Left kidney (tissue), 8 donors: ENCODE results near the gene ADAMTSL3. TPM values are rescaled to one million over a fixed set of nuclear protein-coding genes. Genes with fewer than 3 reads are reported as not detected.

Experiments
- DNase-seq: peaks from one replicate; pipeline ENCODE4 v3.0.0-alpha.2; 2013
- long read RNA-seq, 8 donors: transcript quantifications; one replicate each; lab custom pipeline, GENCODE V29; 2026
- polyA plus RNA-seq: library from polyadenylated mRNA; unstranded; fragments of 120-200 nt; gene quantifications from one replicate; pipeline ENCODE4 v1.2.1, GENCODE V29; 2013; ENCODE audit not compliant: insufficient read length

The ADAMTSL3 gene
- polyA plus RNA-seq = 2.8 TPM
- long read RNA-seq, donor 1, full-length matches to known transcripts = 1 of 1 reads
- long read RNA-seq, donor 1, partial matches to known transcripts = 0 of 1 reads
- long read RNA-seq, donor 1, other reads (novel, unspliced or antisense) = 0 of 1 reads
- long read RNA-seq, donor 2 = 0 reads
- long read RNA-seq, donor 3 = 0 reads
- long read RNA-seq, donor 4 = 0 reads
- long read RNA-seq, donor 5 = 0 reads
- long read RNA-seq, donor 6 = 0 reads
- long read RNA-seq, donor 7 = 0 reads
- long read RNA-seq, donor 8 = 0 reads

DNA sequence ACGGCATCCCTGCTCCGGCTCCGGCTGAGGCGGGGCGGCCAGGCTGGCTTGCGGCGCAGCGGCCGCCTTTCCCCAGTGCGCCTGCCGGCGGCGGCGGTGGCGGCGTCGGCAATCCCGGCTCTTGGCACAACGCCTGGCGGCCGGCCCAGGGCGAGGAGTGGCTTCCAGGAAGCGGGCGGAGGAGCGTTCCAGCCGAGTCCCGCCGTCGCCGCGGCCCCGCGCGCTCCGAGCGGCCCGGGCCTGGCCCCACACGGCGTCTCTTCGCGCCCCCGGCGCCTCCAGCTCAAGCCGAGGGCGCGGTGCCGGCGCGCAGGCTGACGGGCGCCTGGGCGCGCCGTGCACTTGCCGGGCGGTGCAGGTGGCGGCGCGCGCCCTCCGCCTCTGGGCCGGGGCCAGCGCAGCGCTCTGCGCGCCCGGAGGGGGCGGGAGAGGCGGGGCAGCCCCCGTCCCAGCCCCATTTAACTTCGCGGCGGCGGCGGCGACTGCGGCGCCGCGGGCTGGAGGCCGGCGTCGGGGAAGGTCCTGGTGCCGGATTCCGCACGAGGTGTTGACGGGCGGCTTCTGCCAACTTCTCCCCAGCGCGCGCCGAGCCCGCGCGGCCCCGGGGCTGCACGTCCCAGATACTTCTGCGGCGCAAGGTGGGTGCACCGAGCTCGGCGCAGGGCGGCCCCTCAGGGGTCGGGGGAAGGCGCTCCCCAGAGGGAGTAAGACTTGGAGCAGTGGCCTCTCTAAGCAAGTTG lies at the start of gene ADAMTSL3:
Gene ADAMTSL3 (plus strand): TSS at position 485 of the 740 bp plus-strand sequence. CDS start 1,639 bp downstream, outside the sequence.
- DNase-seq = peak; percentile 46

DNA sequence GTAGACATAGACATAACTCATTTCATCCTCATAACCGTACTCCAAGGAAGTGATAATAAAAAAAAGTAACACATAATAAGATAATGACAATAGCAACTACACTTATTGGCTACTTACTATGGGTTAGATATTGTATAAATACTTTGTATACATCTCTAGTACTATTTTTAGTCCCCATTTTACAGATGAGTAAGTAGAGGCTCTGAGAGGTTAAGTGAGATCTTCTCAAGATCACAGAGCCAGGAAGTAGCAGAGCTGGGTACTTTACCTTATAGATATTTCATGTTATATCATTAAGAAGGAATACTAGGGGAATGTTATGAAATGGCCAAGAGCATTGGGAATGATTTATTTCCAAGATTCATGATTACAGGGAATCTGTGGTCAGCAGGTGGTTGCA lies 49.4 kb upstream of the ADAMTSL3 start:
- no peak for DNase-seq

DNA sequence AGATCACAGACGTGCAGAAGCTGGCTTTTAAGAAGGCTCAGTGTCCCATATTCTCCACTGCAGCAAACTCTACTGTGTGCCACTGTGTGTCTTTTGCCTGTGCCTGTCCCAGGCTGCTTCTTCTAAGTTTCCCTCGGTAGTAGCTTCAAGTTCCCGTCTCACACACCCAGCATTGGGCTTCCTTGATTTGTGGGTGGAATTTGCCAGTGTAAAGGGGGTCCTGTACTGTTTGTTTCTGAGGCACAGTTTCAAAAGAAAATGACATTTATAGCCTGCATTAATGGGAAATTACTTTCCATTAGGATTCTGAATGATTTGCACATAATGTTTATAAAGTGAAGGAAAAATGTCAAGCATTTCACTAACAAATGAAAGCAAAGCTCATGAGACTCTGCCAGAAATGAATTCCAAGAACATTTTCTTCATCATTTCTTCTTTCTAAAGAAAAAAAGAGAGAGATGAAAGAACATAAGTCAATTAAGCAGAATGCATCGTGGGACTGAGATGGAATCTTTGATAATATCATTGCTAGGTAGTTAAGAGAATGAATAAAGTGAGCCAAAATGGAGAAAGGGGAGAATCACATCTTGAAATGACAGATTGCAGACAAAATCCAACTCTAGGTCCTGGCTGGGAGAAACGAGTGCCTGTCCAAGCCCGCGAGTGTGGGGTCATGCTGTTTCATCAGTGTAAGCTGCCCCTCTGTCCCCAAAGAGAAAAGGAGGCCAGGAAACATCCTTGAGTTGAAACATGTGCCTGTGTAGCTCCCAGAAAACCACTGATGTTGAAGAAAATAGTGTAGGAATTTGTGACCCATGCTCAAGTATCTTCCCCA lies 48.6 kb upstream of the ADAMTSL3 start:
- DNase-seq = no peak

GRCh38 chr15:83610132-83610531 lies 43.8 kb upstream of the ADAMTSL3 start:
- DNase-seq = no peak

GRCh38 chr15:83610901-83611685 lies 42.8 kb upstream of the ADAMTSL3 start:
- DNase-seq = no peak

- DNase-seq = no peak
These were observed 41.7 kb upstream of the ADAMTSL3 start for GRCh38 chr15:83612226-83612625.

DNA sequence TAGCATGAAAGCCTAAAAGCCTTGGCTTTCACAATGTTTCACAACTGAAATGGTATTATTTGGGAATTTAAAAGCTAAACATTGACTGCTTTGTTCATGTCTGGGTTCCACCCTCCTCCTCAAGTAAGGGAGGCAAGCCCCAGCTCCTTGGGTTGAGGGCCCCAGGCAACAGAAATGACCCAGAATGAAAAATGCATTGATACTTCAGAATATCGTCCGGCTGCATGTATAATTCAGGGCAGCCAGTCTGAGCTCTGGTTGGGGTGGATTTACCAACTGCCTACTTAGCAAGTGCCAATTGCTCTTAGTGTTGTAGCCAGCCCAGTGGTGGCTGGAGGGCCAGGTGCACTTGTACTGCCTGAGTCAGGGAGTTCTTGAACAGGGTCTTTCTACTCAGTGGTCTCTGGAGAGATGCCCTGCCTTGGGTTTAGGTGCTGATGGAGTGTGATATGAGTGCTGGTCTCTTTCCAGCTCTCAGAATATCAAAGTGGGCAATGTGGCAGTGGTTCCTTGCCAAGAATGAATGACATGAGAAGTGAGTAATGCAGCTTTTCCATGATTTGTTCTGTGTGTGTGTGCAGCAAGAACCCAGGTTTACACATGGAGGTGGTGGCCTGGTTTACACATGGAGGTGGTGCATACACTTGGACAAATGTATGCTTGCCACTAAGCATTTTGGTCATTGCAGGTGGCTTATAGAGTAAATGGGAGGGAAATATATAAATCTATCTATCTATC lies 40.9 kb upstream of the ADAMTSL3 start:
- DNase-seq = no peak

- no peak for DNase-seq
These were observed 40.2 kb upstream of the ADAMTSL3 start for GRCh38 chr15:83613714-83614113.

- DNase-seq = no peak
These were observed 37.1 kb upstream of the ADAMTSL3 start for GRCh38 chr15:83616840-83617239.

- DNase-seq = no peak
These were observed 27.6 kb upstream of the ADAMTSL3 start for GRCh38 chr15:83626171-83626802.

DNA sequence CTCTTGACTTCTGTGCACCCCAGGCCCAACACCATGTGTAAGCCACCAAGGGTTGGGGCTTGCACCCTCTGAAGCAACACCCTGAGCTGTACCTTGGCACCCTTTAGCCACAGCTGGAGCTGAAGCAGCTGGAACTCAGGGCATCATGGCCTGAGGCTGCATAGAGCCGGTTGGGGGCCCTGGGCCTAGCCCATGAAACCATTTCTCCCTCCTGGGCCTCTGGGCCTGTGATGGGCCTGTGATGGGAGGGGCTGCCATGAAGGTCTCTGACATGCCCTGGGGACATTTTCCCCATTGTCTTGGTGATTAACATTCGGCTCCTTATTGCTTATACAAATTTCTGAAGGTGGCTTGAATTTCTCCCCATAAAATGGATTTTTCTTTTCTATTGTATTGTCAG lies 22.4 kb upstream of the ADAMTSL3 start:
- no peak for DNase-seq

- no peak for DNase-seq
These were observed 10.7 kb upstream of the ADAMTSL3 start for GRCh38 chr15:83643201-83643600.

GRCh38 chr15:83644439-83644838 lies 9.5 kb upstream of the ADAMTSL3 start:
- no peak for DNase-seq

DNA sequence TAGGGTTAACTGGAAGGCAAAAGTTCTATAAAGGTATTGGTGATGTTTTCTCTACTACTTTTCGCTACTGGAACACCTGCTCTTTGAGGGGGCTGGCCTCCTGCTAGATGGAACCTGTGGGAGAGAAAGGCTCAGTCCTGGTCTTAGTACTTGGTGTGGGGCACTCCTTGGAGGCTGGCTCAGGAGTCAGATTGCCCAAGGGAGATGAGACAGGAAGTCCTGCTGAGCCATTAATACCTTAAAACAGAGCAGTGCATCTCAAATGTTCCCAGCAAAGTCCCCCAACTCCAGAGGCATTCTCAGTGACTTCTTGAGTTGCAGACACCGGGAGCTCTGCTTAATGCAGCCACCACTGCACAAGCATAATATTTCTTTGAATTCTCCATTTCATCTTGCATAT lies 3.1 kb upstream of the ADAMTSL3 start:
- no peak for DNase-seq

DNA sequence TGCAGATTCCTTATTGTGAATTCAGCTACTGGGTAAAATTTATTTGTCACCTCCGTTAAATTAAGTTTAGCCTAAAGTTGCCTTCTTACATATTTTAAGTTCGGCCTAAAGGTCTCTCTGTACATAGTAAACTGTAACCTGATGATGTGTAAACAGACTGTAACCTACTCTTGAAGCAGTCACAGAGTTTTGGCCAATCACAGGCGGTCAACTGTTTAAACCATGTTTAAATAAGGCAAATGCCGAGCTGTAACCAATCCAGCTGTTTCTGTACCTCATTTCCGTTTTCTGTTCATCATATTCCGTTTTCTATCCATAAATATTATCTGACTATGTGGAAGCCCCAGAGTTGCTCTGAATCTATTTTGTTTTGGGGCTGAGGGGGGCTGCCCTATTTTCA lies 2.4 kb upstream of the ADAMTSL3 start:
- DNase-seq = no peak

DNA sequence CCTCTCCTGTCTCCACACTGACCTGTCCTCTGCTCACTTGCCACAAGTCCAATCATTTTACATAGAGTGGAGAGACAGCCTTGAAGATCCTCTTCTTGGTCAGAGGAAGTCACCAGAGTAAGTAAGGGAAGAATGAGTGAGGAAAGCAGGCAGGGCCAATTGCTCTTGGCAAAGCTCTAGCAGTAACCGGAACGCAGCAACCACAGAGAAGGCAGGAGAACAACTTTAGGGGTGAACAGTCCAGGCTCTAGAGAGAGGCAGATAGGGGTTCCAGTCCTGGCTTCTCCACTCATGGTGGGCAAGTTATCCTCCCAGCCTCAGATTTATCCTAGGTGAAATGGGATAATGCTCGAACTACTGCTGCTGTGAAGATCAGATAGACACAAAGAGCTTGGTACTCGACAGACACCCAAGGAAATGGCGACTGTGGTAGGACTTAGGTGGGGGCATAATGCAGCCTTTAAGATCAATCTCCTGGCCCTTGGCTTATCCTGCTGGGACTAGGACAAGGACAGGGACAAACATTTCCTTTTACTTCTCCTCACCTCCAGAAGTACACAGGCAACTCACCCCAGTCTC lies 1.2 kb upstream of the ADAMTSL3 start:
- no peak for DNase-seq

GRCh38 chr15:83653288-83653638 lies 660 bp upstream of the ADAMTSL3 start:
- DNase-seq = no peak

DNA sequence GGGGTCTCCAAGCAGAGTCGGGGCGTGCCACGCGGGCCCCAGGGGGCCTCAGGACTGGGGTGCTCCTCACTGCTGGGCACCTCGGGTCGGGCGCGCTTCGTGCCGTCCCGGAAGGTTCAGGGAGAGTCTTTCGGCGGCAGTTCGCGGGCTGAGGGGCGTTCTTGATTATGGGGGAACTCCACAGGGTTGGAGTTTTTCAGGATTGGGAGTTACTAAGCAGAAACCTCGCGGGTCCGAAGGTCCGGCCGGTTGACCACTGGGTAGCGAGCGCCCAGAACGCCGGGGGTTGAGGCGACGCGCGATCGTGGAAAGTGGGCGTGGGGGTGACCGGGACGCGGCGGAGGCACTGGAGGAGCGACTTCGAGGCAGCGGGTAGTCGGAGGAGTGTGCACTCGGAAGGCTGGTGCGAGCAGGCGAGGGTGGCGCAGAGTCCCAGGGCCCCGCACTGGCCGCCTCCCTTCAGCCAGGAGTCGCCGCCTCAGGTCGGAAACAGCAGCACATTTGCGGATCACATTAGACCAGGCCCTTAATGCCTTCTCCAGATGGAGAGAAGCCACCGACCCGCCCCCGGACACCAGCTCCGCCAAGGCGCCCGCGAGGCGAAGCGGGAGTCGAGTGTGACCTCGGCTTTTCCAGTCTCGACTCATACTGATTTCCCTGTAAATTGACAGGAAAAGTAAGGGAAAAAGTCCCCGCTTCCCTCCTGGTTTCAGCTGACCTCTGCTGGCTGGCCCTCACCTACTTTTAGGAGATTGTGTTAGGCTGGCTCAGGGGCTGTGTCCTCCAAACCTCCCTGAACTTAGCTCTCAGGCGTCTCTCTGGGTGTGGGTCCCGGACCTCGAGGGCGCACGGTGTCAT lies 685 bp downstream of the ADAMTSL3 start:
- DNase-seq = no peak

- no peak for DNase-seq
These were observed 1.3 kb downstream of the ADAMTSL3 start for GRCh38 chr15:83655237-83655616.

DNA sequence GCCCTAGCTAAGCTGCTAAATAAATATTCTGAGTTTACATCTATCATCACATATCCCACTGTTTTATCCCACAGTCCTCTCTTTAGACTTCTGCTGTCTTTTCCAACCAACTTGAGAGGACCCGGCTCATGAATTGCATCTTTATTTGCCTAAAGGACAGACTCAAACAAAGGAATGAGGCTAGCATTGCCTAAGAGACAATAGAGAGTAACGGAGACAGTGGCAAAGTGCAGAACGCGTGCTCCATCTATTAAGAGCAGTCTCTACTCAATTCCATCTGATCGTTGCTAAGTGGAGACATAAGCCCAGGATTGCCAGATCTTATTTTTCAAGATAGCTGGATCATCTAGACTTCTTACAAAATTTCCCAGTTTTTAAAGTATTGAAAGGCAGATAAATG lies 2.3 kb downstream of the ADAMTSL3 start:
- DNase-seq = no peak
